NB4 (cell line): ENCODE data around the gene CLASRP.

Experiments
- DNase-seq: peaks from one replicate; pipeline ENCODE4 v3.0.0; 2010; ENCODE audit warnings: low read depth
- H3K4me3 ChIP-seq: one replicate; pipeline ENCODE4 v1.5.1; 2011; ENCODE audit warnings: mild to moderate bottlenecking, low read depth, low read length, moderate library complexity
- MYC ChIP-seq: IDR thresholded peaks from 2 replicates; pipeline ENCODE4 v1.6.1; 2011; ENCODE audit warnings: low read depth, low read length
- POLR2A ChIP-seq: IDR thresholded peaks from 2 replicates; pipeline ENCODE4 v1.6.1; 2011; ENCODE audit warnings: mild to moderate bottlenecking; ENCODE audit not compliant: insufficient read length; ENCODE audit errors: extremely low read depth
- TF ChIP-seq, protein P1 (sequence below): IDR thresholded peaks from one replicate; pipeline ENCODE4 v1.5.1; 2012; ENCODE audit warnings: low read depth, low read length
- TF ChIP-seq, protein P2 (sequence below): IDR thresholded peaks from 2 replicates; pipeline ENCODE4 v1.6.1; 2011; ENCODE audit warnings: low read depth, low read length

The CLASRP gene

DNA sequence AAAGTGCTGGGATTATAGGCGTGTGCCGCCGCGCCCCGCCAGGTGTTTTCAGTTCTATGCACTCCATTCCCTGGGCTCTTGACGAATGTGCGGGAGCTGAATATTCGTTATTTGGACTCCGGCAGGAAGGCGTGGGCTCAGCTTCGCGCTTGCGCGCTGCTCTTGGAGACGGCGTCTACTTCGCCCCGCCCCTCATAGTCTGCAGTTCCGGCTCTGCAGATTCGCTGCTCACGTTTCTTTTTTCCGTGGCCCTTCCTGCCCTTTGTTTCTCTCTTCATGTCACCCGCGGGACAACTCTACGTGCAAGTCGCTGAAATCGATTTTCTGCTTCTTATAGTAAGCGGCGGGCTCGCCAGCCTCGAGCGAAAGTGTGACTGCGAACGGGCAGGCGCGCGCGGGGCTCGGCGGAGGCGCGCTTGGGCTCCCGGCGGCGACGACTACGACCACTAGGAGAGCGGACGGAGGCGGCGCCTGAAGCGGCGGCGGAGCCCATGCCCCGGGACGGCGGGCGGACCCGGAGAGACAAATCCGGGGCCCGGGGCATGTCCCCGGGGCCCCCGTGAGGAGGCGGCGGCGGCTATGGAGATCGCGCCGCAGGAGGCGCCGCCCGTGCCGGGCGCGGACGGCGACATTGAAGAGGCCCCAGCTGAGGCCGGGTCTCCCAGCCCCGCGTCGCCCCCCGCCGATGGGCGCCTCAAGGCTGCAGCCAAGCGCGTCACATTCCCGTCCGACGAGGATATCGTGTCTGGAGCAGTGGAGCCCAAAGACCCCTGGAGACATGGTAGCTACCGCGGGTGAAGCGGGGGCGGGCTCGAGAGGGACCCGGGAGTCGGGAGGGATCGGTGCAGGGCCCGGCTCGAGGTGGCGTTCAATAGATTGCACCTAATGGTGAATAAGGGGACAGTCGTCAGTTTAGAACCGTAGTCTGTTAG is 54.2 kb downstream of the CLASRP start, which contains the start of gene PPP1R37:
PPP1R37 (plus strand) TSS at position 433 of the 932 bp plus-strand sequence; CDS start at position 580, 147 bp downstream.
- TF ChIP-seq MYC (no peak; the same call in 1 of the 2 replicates), POLR2A (no peak)
- TF ChIP-seq, protein P1, sequence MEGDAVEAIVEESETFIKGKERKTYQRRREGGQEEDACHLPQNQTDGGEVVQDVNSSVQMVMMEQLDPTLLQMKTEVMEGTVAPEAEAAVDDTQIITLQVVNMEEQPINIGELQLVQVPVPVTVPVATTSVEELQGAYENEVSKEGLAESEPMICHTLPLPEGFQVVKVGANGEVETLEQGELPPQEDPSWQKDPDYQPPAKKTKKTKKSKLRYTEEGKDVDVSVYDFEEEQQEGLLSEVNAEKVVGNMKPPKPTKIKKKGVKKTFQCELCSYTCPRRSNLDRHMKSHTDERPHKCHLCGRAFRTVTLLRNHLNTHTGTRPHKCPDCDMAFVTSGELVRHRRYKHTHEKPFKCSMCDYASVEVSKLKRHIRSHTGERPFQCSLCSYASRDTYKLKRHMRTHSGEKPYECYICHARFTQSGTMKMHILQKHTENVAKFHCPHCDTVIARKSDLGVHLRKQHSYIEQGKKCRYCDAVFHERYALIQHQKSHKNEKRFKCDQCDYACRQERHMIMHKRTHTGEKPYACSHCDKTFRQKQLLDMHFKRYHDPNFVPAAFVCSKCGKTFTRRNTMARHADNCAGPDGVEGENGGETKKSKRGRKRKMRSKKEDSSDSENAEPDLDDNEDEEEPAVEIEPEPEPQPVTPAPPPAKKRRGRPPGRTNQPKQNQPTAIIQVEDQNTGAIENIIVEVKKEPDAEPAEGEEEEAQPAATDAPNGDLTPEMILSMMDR = no peak
- TF ChIP-seq, protein P2, sequence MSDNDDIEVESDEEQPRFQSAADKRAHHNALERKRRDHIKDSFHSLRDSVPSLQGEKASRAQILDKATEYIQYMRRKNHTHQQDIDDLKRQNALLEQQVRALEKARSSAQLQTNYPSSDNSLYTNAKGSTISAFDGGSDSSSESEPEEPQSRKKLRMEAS = no peak
- peak within 1 kb of the TSS; percentile 83 for H3K4me3 ChIP-seq
- peak; percentile 88 for DNase-seq

DNA sequence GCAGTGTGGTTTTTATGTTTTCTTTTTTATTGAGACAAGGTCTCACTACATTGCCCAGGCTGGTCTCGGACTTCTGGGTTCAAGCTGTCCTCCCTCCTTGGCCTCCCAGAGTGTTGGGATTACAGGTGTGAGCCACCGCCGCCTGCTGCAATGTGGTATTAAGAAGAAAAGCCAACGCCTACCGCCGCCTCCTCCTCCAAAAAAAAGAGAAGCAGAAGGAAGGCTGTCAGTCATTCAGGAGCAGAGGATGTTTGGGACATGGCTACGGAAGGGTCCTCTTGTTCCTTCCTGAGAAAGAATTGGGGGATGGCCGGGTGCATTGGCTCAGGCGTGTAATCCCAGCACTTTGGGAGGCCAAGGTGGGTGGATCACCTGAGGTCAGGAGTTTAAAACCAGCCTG is 55.3 kb downstream of the CLASRP start:
- TF ChIP-seq, protein P1 = no peak
- TF ChIP-seq POLR2A (no peak), MYC (no peak)
- TF ChIP-seq, protein P2 = no peak
- no peak for DNase-seq
- H3K4me3 ChIP-seq = peak overlapping the region; percentile 83

DNA sequence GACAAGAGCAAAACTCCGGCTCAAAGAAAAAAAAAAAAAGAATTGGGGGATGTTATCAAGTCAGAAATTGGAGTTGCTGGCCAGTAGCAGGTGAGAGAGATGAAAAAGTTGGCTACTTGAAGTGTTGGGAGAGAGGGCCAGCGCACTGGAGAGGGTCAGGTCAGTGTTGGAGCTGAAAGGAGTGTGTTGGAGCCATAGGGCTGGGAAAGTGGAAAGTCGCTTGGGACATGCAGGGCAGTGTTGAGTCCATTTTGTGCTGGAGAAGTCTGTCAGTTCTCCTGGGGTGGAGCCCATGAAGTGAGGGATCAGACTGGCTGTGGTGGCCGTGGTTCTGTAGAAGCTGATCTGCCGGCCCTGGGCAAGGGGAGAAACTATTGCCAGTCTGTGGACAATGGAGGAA is 55.9 kb downstream of the CLASRP start:
- TF ChIP-seq, protein P2 = no peak
- TF ChIP-seq POLR2A = no peak
- no peak for TF ChIP-seq MYC
- TF ChIP-seq, protein P1 = no peak
- DNase-seq = no peak
- H3K4me3 ChIP-seq = no peak overlapping the region

DNA sequence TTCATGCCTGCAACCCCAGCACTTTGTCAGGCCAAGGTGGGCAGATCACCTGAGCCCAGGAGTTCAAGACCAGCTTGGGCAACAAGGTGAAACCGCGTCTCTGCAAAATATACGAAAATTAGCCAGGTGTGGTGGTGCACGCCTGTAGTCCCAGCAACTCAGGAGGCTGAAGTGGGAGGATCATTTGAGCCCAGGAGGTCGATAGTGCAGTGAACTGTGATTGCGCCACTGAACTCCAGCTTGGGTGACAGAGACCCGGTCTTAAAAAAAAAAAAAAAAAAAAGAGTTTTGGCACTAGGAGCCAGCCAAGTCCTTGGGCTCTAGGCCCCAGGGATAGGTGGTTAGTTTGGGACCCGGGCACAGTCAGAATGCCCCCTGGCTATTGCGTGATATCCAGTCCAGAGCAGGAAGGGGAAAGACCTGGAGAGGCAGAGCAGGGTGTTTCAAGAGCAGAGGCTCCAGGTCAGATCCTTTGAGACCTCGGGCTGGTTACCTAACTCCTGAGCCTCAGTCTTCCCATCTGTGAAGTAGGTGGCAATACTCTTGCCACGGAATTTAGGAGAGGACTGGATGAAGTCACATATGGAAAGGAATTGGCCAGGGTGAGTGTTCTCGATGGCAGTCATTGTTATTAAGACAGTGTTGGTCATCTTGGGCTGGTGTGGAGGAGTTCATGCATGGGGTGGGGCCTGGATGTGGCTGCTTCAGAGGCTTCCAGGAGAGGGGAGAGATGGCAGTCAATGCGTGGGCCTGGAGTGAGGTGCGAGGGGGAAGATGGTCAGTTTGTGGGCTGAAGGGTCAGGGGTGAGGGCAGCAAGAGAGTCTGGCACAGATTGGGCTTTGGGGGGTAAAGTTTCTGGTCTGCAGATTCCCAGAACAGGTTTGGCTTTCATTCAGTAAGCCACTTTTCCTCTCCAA is 56.9 kb downstream of the CLASRP start:
- no peak overlapping the region for H3K4me3 ChIP-seq
- DNase-seq = no peak
- TF ChIP-seq POLR2A = no peak
- TF ChIP-seq, protein P1 = no peak
- no peak for TF ChIP-seq MYC
- TF ChIP-seq, protein P2 = no peak

DNA sequence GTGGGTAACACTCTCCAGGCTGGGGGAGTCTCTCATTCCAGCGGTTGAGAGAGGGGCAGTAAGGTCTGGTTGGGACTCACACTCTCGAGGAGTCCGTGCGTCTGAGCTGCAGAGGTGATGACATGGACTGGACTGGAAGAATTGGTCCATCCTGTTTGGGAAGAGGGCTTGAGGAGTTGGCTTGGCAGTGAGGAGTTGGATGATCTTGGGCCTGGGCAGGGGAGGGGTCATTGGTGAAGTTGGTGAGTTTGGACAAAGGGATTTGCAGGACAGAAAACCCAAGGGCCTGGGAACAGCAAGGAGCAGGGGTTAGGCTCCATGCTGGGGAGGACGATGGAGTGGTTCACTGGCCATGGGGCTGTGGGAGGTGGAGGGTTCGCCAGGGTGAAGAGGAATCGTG is 57.9 kb downstream of the CLASRP start:
- no peak for DNase-seq
- TF ChIP-seq, protein P1 = no peak
- TF ChIP-seq POLR2A (no peak), MYC (no peak)
- TF ChIP-seq, protein P2 = no peak
- no peak overlapping the region for H3K4me3 ChIP-seq
